Activated T-cell treated with anti-CD3 and anti-CD28 coated beads for 1 hour (primary cell): ENCODE results near the gene UBE2L3.
"Not testable (repeated sequence)": the region's sequence is repeated elsewhere in the genome, so short reads cannot be mapped to it uniquely, and the experiment has no call there.

Experiments used
- DNase-seq: peaks from one replicate; pipeline ENCODE4 v3.0.0-alpha.2; 2020; ENCODE audit warnings: low read depth

Gene UBE2L3

DNA sequence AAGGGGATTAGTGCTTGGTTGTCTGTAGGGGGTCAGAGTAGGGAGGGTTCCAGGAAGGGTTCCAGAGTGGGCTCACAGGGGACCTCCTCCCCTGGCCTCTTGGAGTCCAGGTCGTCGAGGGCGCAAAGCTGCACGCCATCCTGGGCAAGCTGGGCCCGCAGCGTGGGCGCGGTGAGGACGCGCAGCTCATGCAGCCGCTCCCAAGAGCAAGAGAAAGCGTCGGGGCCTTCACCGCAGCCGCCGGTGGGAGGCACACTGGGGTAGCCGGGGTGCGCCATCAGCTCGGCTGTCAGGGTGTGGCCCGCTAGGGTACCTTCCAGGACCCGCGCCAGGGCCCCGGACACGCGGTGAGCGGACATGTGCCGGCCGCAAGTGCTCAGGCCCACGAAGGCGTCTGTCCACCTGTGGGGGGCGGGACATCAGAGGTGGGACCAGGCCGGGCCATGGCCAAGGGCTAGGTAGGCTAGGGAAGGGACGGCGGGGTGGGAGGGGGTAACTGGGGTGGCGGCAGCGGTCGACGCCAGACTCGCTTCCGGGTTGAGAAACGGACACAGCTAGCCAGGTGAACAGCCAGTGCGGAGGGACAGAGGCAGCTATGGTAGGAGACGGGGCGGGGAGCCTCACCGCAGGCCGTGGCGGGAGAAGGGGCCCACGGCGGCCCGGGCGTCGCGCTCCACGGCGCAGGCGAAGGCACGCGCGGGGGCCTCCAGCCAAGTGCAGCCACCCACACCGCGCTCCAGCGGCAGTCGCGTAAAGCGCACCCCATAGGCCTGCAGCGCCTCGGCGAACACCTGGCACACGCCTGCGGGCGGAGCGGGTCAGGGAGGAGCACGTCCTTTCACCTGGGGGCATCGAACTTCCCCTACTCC, 61.1 kb downstream of the UBE2L3 start:
- DNase-seq: no peak

DNA sequence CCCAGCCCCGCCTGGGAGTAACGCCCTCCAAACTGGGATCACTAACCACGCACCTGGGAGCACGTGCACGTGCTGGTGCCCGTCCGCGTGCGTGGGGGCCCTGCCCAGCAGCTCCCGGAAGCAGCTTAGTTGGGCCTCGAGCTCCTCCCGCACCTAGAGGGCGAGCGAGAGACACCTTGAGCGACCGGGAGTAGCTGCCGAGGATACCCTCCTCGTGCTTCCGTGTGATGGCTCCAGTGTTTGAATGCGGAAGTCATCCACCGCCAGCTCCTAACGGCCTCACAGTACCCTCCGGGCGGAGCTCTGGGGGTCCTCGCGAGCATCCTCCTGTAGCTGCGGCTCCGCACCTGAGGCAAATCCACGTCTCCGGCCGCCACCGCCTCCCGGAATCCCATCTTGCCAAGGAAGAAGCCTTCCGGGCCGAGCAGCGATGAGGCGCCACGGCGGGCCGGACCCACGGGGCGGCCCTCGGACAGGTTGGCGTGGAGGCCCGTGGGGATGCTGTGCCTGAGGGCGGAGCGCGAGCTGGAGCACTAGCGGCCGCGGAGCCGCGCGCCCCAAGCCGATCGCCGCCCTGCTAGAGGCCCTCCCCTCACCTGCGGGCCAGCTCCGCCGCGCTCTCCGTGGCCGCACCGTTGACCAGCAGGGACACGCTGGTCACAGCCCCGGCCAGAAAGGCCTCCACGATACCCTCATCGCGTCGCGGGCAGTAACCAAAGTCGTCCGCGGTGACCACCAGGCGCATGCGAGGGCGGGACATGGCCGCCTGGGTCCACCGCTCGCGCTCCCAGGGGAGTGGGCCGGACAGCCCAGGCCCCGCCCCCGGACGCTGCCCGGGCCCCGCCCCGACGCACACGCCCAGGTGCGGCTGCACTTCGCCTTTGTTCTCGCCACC, 62.0 kb downstream of the UBE2L3 start, which contains the start of gene YDJC:
Gene YDJC (minus strand): TSS at position 768 of the 895 bp plus-strand sequence. CDS start 8 bp downstream, at position 760.
- DNase-seq: peak; percentile 95

DNA sequence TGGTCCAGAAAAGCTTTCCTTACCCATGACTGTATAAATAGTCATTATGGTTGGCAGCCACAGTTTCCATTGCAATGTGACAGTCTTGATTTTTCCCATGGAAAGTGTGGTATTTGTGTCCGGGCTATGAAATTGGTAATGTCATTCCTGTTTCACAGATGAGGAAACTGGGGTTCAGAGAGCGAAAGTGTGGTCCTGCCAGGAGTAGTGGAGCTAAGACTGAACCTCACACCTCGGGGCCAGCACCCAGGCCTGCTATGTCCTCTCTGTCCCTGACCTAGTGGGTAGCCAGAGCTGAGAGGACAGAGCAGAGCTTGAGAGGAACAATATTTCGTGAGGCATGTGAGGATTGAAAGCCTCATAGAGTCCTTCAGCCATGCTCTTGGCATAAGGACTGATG, 63.5 kb downstream of the UBE2L3 start:
- DNase-seq: no peak

DNA sequence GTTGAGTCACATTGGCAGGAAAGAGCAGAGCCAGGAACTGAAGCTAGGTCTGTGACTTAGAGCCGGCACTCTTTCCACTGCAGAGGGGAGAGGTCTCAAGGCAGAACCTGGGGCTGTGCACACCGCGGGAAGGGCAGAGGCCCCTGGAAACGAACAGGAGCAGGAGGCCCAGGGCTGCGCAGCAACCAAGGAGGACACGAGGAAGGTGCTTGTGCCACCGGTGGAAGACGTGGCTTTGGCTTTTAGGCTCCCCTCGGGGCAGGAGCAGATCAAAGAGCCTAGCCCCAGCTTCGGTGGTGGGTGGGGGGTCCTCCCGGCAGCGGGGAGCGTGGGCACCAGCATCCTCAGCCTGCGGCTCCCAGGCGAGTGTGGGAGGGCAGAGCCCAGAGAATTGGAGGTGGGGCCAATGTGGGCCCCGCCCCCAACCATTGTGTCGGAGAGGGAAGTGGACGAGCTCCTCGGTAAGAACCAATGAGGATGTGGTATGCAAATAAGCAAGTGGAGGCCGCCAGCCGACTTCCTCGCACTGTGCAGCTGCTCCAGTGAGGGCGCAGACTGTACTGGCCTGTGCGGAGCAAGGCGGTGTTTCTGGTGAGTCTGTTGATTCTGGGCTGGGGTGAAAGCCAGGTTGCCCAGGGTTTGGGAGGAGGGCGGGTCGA, 64.9 kb downstream of the UBE2L3 start, which contains the start of gene CCDC116:
Gene CCDC116 (plus strand): TSS at position 524 of the 659 bp plus-strand sequence. CDS start 422 bp downstream, outside the sequence.
- DNase-seq: peak; percentile 37

DNA sequence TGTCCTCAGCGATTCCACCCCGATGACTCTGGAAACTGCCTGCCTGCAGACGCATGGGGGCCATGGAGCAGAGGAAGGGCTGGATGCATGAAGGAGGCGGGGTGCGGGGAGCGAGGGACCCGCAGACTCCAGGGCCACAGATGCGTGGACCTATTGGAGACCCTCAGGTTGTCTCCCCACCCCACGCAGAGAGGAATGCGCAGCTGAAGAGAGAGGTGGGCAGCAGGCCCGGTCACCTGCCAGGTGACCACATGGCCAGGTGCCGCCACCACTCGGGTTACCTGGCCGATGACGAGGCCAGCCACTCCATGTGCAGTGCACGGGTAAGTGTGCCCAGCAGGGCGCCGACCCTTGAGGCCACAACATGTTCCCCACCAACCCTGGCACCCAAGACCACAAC, 65.4 kb downstream of the UBE2L3 start:
- no peak for DNase-seq

DNA sequence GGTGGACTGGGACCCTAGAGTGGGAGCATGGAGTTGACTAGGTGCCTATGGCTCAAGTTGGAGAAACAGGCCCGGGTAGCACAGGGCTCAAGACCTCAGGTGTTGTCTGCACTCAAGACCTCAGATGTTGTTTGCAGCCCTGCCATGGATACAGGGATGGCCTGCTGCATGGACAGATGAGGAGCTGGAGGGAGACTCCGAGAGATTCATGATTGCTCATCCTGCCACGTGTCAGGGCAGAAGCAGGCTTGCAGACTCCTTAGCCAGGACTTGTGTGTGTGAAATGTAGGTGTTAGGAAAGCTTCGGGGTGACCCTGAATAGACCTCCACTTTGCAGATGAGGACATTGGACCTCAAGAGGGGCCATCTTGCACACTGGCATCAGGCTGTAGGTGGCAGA, 66.0 kb downstream of the UBE2L3 start:
- DNase-seq: no peak

DNA sequence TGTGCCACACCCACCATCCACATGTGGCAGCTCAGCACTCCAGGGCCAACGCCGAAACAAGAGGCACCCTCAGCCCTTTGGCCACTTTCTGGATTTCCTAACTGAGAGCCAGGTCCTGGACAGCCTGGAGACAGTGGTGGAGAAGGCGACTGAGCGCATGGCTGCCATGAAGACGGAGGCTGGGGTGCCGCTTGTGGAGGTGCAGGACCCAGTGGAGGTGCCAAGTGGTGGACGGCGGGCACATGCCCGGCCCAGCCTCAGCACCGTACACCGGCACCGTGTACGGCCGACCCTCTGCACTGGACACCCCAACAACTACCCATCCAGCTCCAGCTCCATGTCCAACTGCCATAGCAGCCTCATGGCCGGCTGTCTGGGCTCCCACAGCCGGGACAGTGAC, 66.6 kb downstream of the UBE2L3 start:
- no peak for DNase-seq

DNA sequence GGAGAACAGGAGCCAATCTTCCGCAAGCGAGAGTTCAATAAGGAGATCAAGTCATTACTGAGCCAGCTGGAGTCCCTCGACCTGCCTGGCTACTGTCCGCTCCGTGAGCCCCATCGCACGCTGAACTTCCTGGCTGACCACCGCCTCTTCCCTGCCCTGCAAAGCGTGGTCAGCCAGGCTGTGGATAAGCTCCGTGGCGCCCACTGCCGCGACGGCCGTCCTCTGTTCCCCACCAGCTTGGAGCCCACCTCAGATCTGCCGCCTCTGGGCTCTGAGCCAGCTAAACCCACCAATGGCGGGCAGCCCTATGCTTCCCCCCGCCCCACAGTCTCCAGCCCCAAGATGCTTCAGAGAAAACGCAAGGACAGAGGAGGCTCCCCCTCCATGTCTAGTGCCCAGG, 67.3 kb downstream of the UBE2L3 start:
- DNase-seq: no peak

DNA sequence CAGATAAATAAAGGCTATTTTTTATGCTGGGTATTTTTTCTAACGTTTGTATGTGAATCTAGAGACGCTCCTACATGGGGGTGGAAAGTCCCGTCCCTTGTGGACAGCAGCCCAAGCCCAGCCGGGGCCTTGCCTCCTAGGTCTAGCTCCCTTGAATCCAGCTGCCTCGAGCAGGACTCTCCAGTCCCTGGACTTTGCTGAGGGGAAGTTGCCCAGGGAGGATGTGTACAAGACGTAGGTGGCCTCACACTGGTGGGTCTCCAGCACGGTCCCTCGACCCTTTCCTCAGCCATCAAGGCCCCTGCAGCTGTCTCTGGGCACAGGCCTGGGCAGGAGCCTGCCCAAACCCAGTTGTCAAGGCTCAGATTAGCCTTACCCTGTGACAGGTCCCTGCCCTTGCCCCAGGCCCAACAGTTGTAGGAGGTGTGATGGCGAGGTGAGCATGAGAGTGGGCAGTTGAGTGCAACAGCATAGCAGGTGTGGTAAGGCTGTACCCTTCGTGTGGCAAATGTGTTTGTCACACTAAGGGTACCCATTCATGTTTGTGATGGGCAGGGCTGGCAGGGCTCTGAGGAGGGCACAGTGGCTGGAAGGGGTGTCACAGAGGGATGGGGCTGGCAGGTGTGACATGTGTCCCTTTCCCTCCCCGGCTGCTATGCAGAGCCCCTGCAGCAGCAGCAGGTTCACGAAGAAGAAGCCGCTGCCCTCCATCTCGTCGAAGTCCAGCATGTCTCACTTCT, 68.4 kb downstream of the UBE2L3 start:
- no peak for DNase-seq

DNA sequence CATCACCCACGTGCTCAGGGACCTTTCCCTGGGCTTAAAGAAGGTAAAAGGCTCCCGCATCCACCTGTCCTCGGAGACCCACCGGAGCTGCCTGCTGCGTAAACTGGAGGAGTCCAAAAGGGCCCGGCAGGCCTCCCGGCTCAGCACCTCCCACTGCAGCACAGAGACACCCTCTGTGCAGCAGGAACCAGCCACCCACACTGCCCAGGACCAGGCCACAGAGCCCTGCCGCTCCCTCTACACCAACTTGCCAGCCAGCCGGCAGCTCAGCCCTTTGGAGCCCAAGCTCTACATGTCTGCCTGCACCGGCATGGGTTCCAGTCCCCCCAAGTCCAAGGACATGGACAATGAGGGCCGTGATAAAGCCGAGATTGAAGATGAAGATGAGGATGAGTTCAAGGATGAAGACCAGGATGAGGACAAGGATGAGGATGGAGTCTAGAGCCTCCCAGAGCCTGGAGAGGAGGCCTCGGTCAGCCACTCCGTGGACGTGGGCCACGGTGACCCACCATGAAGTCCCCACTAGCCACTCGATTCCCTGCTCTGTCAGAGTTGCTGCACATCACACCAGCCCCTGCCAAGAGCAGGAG, 69.2 kb downstream of the UBE2L3 start:
- DNase-seq: no peak

DNA sequence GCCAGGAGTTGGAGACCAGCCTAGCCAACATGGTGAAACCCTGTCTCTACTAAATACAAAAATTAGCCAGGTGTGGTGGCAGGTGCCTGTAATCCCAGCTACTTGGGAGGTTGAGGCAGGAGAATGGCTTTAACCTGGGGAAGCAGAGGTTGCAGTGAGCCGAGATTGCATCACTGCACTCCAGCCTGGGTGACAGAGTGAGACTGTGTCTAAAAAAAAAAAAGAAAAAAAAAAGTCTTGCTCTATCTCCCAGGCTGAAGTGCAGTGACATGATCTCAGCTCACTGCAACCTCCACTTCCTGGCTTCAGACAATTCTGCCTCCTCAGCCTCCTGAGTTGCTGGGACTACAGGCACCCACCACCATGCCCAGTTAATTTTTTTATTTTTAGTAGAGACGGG, 69.9 kb downstream of the UBE2L3 start:
- not testable (repeated sequence) for DNase-seq

DNA sequence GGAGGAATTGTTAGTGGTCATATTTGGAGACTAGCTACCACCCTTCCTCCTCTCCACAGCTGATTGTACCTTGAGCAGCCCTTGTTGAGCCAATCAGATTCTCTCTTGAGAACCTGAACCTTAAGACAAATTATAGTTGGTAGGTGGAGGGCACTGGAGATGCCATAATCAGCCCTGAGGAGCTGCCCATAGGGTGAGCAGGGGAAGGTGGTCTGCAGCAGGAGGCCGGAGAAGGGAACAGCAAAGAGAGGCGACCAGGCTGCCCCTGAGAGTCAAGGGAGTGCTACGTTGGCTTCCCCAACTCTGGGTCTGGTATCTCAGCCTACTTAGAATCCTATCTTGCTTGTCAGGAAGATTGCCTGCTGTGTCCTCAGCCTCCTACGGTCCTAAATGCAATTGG, 71.8 kb downstream of the UBE2L3 start:
- DNase-seq: no peak

DNA sequence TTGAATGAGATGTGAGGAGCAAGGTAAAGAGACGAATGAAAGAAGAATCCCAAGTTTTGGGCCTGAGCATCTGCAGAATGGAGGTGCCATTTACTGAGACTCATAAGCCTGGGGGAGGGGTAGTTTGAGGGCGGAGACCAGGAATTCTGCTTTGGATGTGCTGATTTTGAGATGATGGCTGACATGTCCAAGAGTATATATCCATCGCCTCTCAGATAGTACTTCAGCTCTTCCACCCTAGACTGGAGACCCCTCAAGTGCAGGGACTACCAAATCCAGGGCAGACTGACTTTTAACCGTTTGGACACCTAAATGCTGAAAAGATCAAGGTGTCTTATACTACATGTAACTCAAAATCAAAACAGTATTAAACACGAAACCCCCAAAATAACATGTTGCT, 73.3 kb downstream of the UBE2L3 start:
- DNase-seq: no peak

DNA sequence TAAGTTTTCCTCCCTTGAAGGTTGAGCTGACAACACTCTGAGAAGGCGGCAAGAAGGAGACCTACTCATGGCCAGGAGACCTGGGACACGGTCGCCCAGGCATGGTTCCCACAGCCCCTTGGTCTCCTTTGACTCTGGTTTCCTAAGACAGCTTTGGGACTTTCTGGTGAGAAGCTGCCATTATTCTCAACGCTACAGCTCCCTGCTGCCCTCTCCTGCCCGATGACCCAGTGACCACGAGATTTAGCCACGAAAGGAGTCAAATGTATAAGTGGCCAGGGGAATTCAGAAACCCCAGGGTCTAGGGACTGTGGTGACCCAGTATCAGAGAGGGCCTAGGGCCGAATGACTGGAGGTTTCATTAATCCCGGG, 73.9 kb downstream of the UBE2L3 start:
- no peak for DNase-seq

DNA sequence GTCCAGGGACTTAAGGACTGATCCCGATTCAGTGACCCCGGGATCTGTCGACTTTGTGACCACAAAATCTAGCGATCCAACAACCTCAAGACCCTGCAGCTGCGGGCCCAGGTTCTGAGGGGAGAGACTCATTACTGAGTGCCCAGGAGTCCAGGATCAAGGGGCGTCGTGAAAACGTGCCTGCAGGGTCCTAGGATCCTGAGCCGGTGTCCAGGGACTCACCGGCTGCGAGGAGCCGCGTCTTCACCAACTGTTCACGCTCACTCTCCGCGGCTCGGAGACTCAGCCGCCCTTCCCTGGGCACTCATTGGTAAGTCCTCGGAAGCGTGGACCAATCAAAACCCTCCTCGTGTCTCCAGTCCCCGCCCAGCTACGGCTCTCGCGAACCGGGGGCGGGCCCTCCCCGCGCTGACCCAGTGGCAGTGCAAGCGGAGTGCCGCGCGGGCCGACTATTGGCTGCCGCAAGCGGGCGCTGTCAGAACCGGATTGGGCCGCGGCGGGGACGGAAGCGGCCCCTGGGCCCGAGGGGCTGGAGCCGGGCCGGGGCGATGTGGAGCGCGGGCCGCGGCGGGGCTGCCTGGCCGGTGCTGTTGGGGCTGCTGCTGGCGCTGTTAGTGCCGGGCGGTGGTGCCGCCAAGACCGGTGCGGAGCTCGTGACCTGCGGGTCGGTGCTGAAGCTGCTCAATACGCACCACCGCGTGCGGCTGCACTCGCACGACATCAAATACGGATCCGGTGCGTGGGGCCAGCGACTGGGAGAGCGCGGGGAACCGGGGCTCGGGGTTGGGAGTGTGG, 74.5 kb downstream of the UBE2L3 start, which contains the start of gene SDF2L1:
Gene SDF2L1 (plus strand): TSS at position 514 of the 795 bp plus-strand sequence. CDS start 35 bp downstream, at position 549.
- DNase-seq: peak; percentile 95

DNA sequence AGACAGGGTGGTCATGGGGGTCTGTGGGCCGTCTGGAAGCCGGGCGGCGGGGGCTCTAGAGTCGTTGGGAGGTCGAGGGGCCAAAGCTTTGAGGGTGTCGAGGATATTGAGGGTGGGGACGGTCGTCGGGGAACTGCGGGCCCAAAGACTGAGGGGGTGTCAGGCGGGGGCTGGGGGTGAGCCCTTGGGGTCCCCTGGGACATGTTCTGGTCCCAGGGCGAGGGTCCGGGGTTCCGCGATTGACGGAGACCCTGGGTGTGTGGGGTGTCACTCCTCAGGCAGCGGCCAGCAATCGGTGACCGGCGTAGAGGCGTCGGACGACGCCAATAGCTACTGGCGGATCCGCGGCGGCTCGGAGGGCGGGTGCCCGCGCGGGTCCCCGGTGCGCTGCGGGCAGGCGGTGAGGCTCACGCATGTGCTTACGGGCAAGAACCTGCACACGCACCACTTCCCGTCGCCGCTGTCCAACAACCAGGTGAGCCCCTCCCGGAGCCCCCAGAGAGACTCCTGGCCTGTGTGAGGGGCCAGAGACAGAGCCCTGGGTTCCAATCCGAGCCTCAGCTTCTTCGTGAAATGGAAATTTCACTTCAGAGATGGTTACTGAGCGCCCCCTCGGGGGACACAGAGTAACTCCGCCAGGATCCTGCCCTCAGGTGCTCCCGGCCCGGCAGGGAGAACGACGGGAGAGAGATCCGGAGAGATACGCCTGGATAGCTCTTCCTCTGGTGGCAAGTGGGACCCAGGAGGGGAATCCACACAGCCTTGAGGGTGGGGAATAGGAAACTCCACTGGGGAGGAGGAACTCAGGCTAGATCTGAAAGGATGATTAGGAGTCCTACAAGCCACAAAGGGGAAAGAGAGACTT, 75.3 kb downstream of the UBE2L3 start:
- DNase-seq: peak; percentile 42

DNA sequence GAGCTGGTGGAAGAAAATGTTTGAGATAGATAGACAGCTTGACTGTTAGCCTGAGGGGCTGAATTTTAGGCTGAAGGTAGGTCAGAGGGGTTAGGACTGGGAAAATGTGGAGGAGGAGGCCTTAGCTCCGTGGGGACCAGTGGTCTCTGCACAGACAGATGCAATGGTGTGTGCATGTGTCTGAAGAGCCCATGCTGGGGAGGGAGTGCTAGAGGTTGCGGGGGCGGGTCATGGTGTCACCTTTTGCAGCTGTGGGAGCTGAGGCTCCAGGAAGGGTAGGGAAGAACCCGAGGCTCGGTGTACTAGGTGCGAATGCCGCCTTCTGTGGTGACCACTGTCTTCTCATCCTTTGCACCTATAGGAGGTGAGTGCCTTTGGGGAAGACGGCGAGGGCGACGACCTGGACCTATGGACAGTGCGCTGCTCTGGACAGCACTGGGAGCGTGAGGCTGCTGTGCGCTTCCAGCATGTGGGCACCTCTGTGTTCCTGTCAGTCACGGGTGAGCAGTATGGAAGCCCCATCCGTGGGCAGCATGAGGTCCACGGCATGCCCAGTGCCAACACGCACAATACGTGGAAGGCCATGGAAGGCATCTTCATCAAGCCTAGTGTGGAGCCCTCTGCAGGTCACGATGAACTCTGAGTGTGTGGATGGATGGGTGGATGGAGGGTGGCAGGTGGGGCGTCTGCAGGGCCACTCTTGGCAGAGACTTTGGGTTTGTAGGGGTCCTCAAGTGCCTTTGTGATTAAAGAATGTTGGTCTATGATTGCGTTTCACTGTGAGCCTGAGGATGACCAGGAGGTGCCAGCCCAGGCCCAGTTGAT, 76.2 kb downstream of the UBE2L3 start:
- no peak for DNase-seq

DNA sequence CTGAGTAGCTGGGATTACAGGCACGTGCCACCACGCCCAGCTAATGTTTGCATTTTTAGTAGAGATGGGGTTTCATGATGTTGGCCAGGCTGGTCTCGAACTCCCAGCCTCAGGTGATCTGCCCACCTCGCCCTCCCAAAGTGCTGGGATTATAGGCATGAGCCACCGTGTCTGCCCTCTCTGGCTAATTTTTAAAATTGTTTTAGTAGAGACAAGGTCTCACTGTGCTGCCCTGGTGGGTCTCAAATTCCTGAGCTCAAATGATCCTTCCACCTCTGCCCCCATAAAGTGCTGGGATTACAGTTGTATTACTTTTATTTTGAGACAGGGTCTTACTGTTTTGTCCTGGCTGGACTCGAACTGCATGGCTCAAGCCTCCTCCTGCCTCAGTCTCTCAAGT, 78.0 kb downstream of the UBE2L3 start:
- not testable (repeated sequence) for DNase-seq
